ENCODE measurements around the gene HRH2.

The HRH2 gene

GRCh38 chr5:175654339-175654738 lies 3.5 kb upstream of the HRH2 start:
- no peak for DNase-seq (ENCODE audit: low read depth)
- TF ChIP-seq, protein P1, sequence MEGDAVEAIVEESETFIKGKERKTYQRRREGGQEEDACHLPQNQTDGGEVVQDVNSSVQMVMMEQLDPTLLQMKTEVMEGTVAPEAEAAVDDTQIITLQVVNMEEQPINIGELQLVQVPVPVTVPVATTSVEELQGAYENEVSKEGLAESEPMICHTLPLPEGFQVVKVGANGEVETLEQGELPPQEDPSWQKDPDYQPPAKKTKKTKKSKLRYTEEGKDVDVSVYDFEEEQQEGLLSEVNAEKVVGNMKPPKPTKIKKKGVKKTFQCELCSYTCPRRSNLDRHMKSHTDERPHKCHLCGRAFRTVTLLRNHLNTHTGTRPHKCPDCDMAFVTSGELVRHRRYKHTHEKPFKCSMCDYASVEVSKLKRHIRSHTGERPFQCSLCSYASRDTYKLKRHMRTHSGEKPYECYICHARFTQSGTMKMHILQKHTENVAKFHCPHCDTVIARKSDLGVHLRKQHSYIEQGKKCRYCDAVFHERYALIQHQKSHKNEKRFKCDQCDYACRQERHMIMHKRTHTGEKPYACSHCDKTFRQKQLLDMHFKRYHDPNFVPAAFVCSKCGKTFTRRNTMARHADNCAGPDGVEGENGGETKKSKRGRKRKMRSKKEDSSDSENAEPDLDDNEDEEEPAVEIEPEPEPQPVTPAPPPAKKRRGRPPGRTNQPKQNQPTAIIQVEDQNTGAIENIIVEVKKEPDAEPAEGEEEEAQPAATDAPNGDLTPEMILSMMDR (IDR thresholded peaks at IDR 0.05; ENCODE audit: control insufficient read depth, extremely low read depth, insufficient read depth) = no peak

DNA sequence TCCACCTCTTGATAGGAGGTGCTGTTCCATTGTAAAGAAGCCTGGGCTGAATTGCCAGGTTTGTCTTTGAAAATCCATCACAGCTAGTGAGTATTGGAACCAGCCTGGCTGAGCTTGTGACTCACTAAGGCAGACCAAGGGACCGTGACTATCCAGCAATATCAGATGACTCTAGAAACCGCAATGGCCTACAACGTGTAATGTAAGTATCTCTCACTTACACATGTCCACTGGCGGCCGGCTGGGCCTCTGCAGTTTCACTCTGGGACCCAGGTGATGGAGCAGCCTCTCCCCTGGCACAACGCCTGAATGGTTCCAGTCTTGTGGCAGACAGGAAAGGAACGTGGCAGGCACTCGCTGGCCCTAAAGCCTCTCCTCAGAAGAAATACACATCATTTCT lies 3.1 kb upstream of the HRH2 start:
- TF ChIP-seq, protein P1 (IDR thresholded peaks at IDR 0.05; ENCODE audit: control insufficient read depth, extremely low read depth, insufficient read depth) = no peak
- no peak for DNase-seq (ENCODE audit: low read depth)
- H3K4me3 ChIP-seq (ENCODE audit: low read depth, low read length) = no peak overlapping the region

More at GRCh38 chr5:175654339-175654738, 3.5 kb upstream of the HRH2 start:
- no peak overlapping the region for H3K4me3 ChIP-seq (ENCODE audit: low read depth, low read length)

GRCh38 chr5:175655411-175655810 lies 2.5 kb upstream of the HRH2 start:
- TF ChIP-seq, protein P1 (IDR thresholded peaks at IDR 0.05; ENCODE audit: control insufficient read depth, extremely low read depth, insufficient read depth) = no peak
- no peak for DNase-seq (ENCODE audit: low read depth)

DNA sequence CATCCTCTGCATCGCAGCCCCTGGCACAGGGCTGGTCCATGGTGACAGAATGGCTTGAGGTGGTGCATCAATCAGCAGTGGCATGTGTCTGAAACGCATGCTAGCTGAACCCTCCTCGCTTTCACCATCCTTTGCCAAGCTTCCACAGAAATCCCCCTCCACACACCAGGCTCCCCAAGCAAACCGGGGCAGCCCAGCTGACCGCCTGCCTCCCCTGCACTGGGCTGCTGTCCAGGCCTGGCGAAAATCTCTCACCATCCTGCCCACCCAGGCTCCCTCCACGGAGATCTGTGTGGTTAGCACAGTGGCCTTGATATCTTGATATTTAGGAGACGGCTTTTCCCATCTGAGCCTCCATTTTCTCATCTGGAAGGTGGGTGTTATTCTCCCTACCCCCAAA lies 905 bp upstream of the HRH2 start:
- TF ChIP-seq, protein P1 (IDR thresholded peaks at IDR 0.05; ENCODE audit: control insufficient read depth, extremely low read depth, insufficient read depth) = no peak
- no peak overlapping the region for H3K4me3 ChIP-seq (ENCODE audit: low read depth, low read length)

More at GRCh38 chr5:175655411-175655810, 2.5 kb upstream of the HRH2 start:
- no peak overlapping the region for H3K4me3 ChIP-seq (ENCODE audit: low read depth, low read length)

GRCh38 chr5:175658299-175659145 lies 651 bp downstream of the HRH2 start:
- DNase-seq (ENCODE audit: low read depth) = no peak
- TF ChIP-seq, protein P1 (IDR thresholded peaks at IDR 0.05; ENCODE audit: control insufficient read depth, extremely low read depth, insufficient read depth) = no peak
- H3K4me3 ChIP-seq (ENCODE audit: low read depth, low read length) = no peak overlapping the region

More for the DNA sequence above, 905 bp upstream of the HRH2 start:
- DNase-seq (ENCODE audit: low read depth) = no peak

GRCh38 chr5:175659546-175660253 lies 1.8 kb downstream of the HRH2 start:
- no peak for DNase-seq (ENCODE audit: low read depth)
- TF ChIP-seq, protein P1 (IDR thresholded peaks at IDR 0.05; ENCODE audit: control insufficient read depth, extremely low read depth, insufficient read depth) = no peak
- no peak overlapping the region for H3K4me3 ChIP-seq (ENCODE audit: low read depth, low read length)

Measured in LNCaP clone FGC (cell line).